H9 (cell line): Measurements from ENCODE around the gene ERICH6B. TPM values are rescaled to one million over a fixed set of nuclear protein-coding genes. Genes with fewer than 3 reads are reported as not detected.

Experiments used
- DNase-seq: peaks from one replicate; pipeline ENCODE4 v3.0.0-alpha.2; 2017
- H2AFZ ChIP-seq: one replicate; pipeline ENCODE4 v1.6.1; 2013; ENCODE audit warnings: mild to moderate bottlenecking, low read length, control low read depth, moderate library complexity
- H2AK5ac ChIP-seq: 2 replicates; pipeline ENCODE4 v1.6.1; 2013; ENCODE audit warnings: low read length, control low read depth, mixed read lengths; ENCODE audit not compliant: insufficient read length
- H2BK120ac ChIP-seq: one replicate; pipeline ENCODE4 v1.6.1; 2013; ENCODE audit warnings: low read depth, mild to moderate bottlenecking, low read length, control low read depth, inconsistent platforms; ENCODE audit not compliant: poor library complexity, severe bottlenecking
- H2BK12ac ChIP-seq: 2 replicates; pipeline ENCODE4 v1.6.1; 2013; ENCODE audit warnings: low read length, control low read depth, mixed read lengths, low read depth; ENCODE audit not compliant: insufficient read length
- H2BK15ac ChIP-seq: 2 replicates; pipeline ENCODE4 v1.6.1; 2013; ENCODE audit warnings: low read depth, low read length, control low read depth
- H2BK20ac ChIP-seq: one replicate; pipeline ENCODE4 v1.6.1; 2013; ENCODE audit warnings: low read depth, mild to moderate bottlenecking, low read length, control low read depth, inconsistent platforms; ENCODE audit not compliant: poor library complexity, severe bottlenecking
- H2BK5ac ChIP-seq: 2 replicates; pipeline ENCODE4 v1.6.1; 2013; ENCODE audit warnings: low read length, control low read depth, mixed read lengths; ENCODE audit not compliant: insufficient read length
- H3K14ac ChIP-seq: 2 replicates; pipeline ENCODE4 v1.6.1; 2013; ENCODE audit warnings: low read length, control low read depth; ENCODE audit not compliant: insufficient read depth
- H3K18ac ChIP-seq: 2 replicates; pipeline ENCODE4 v1.6.1; 2013; ENCODE audit warnings: low read depth, mild to moderate bottlenecking, mixed read lengths, low read length, control low read depth; ENCODE audit not compliant: insufficient read length
- H3K23ac ChIP-seq: 2 replicates; pipeline ENCODE4 v1.6.1; 2013; ENCODE audit warnings: low read length, control low read depth, mixed read lengths, low read depth; ENCODE audit not compliant: insufficient read length
- H3K23me2 ChIP-seq: 2 replicates; pipeline ENCODE4 v1.6.1; 2013; ENCODE audit warnings: low read depth, mild to moderate bottlenecking, mixed read lengths, low read length, control low read depth; ENCODE audit not compliant: insufficient read length, poor library complexity, severe bottlenecking
- H3K27ac ChIP-seq: 2 replicates; pipeline ENCODE4 v1.5.1; 2013; ENCODE audit warnings: low read length, control low read depth, mixed read lengths, low read depth; ENCODE audit not compliant: insufficient read length
- H3K27me3 ChIP-seq: 2 replicates; pipeline ENCODE4 v1.6.1; 2013; ENCODE audit warnings: low read length, control low read depth, inconsistent platforms; ENCODE audit not compliant: insufficient read depth
- H3K4ac ChIP-seq: 2 replicates; pipeline ENCODE4 v1.6.1; 2013; ENCODE audit warnings: low read depth, mild to moderate bottlenecking, control low read depth, inconsistent platforms, low read length, moderate library complexity
- H3K4me1 ChIP-seq: 2 replicates; pipeline ENCODE4 v1.6.1; 2013; ENCODE audit warnings: low read length, control low read depth, inconsistent platforms; ENCODE audit not compliant: insufficient read depth
- H3K4me2 ChIP-seq: 2 replicates; pipeline ENCODE4 v1.6.1; 2013; ENCODE audit warnings: low read length, control low read depth, mixed read lengths; ENCODE audit not compliant: insufficient read length, insufficient read depth
- H3K56ac ChIP-seq: 2 replicates; pipeline ENCODE4 v1.6.1; 2013; ENCODE audit warnings: low read depth, mild to moderate bottlenecking, mixed read lengths, low read length, control low read depth; ENCODE audit not compliant: insufficient read length
- H3K79me1 ChIP-seq: 2 replicates; pipeline ENCODE4 v1.6.1; 2013; ENCODE audit warnings: low read depth, mild to moderate bottlenecking, moderate library complexity, low read length, control low read depth, inconsistent platforms; ENCODE audit not compliant: insufficient read depth, poor library complexity, severe bottlenecking
- H3K79me2 ChIP-seq: 2 replicates; pipeline ENCODE4 v1.6.1; 2013; ENCODE audit warnings: low read length, control low read depth, inconsistent platforms; ENCODE audit not compliant: insufficient read depth
- H3K9ac ChIP-seq: 2 replicates; pipeline ENCODE4 v1.6.1; 2013; ENCODE audit warnings: low read length, control low read depth, mixed read lengths; ENCODE audit not compliant: insufficient read length; ENCODE audit errors: extremely low read depth
- H3K9me3 ChIP-seq: one replicate; pipeline ENCODE4 v1.6.1; 2013; ENCODE audit warnings: low read depth, low read length, inconsistent platforms; ENCODE audit not compliant: control insufficient read depth
- H3T11ph ChIP-seq: one replicate; pipeline ENCODE4 v1.6.1; 2013; ENCODE audit warnings: mild to moderate bottlenecking, low read length, control low read depth, inconsistent platforms
- H4K20me1 ChIP-seq: one replicate; pipeline ENCODE4 v1.6.1; 2013; ENCODE audit not compliant: control insufficient read depth, insufficient read length, insufficient read depth
- H4K5ac ChIP-seq: 2 replicates; pipeline ENCODE4 v1.6.1; 2013; ENCODE audit warnings: low read depth, mild to moderate bottlenecking, mixed read lengths, low read length, control low read depth; ENCODE audit not compliant: insufficient read length
- H4K8ac ChIP-seq: replicated peaks from 2 replicates; pipeline ENCODE4 v1.6.1; 2013; ENCODE audit warnings: low read length, control low read depth, mixed read lengths, low read depth; ENCODE audit not compliant: insufficient read length
- H4K91ac ChIP-seq: 2 replicates; pipeline ENCODE4 v1.6.1; 2013; ENCODE audit warnings: low read depth, mild to moderate bottlenecking, moderate library complexity, mixed read lengths, low read length, control low read depth; ENCODE audit not compliant: insufficient read length
- H3K27ac Mint-ChIP-seq, 3 experiments: 2 replicates in 2 of 3; 3 replicates in 1 of 3; pipeline ENCODE4 v1.8.0; 2020 to 2021; ENCODE audit warnings: mixed read lengths in 3 of 3, mild to moderate bottlenecking in 1 of 3, moderate library complexity in 1 of 3
- H3K27me3 Mint-ChIP-seq: 2 replicates; pipeline ENCODE4 v1.8.0; 2021; ENCODE audit warnings: low read depth, mild to moderate bottlenecking, moderate library complexity, mixed read lengths
- H3K36me3 Mint-ChIP-seq, 3 experiments: 2 replicates in 2 of 3; 3 replicates in 1 of 3; pipeline ENCODE4 v1.8.0; 2020 to 2021; ENCODE audit warnings: low read depth in 3 of 3, mixed read lengths in 3 of 3; ENCODE audit not compliant: insufficient read depth in 1 of 3
- H3K4me1 Mint-ChIP-seq, 2 experiments: 2 replicates each; pipeline ENCODE4 v1.8.0; 2020; ENCODE audit warnings: mixed read lengths in 2 of 2
- H3K4me3 Mint-ChIP-seq, 2 experiments: 2 replicates in 1 of 2; 3 replicates in 1 of 2; pipeline ENCODE4 v1.8.0; 2020 to 2021; ENCODE audit warnings: mild to moderate bottlenecking in 2 of 2, mixed read lengths in 2 of 2, moderate library complexity in 1 of 2
- H3K9me3 Mint-ChIP-seq, 2 experiments: 2 replicates in 1 of 2; 3 replicates in 1 of 2; pipeline ENCODE4 v1.8.0; 2020; ENCODE audit warnings: mild to moderate bottlenecking in 2 of 2, mixed read lengths in 2 of 2, moderate library complexity in 1 of 2
- CTCF ChIP-seq: fragments of 200-600 bp; sonication (generic); conservative IDR thresholded peaks from 3 replicates; pipeline ENCODE4 v1.8.0; 2021; ENCODE audit warnings: antibody characterized with exemption, mild to moderate bottlenecking
- WGBS: extraction: QIAGEN DNeasy Blood & Tissue Kit; methylation state at CpG from one replicate; pipeline ENCODE4 v1.1.7; 2013; ENCODE audit warnings: missing lambda C conversion rate, low lambda C conversion rate, mixed read lengths; ENCODE audit not compliant: insufficient read length; ENCODE audit errors: extremely low coverage; 5-methylcytosine and 5-hydroxymethylcytosine counted together
- total RNA-seq: library from RNA; stranded (reverse); gene quantifications from 2 replicates; pipeline ENCODE4 v1.2.1, GENCODE V29; 2021

Gene ERICH6B
- total RNA-seq, 1 experiment from 2014 or later = not detected

DNA sequence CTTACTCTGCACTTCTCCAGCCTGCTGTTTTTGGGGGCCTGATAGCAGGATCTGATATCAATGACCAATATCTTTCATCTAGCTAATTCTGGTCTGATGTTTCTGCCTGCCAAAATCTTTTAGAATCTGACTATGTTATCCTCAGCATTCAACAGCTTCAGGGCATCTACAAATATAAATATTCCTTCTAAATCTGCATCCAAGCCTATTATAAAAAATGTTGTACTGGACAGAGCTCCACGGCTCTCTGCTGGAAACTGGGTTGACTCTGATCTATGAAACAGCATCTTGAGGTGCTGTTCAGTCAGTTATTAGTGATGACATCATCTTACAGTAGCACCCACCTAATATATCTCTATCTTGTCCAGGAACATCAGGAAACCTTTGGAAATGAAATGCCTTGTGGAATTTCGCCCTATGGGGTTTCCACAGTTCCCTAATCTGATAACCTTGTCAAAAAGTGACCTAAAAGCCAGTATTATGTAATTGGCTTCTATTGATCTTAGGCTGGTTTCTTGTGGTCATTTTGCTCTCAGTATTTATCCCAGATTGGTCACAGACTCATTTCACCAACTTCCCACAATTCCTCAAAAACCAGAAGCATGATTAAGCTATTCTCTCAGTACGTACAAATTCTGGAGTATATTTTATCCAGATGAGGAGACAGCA lies 33.0 kb downstream of the ERICH6B start:
- Histone ChIP-seq H3K18ac (no peak overlapping the region), H3K4ac (no peak overlapping the region), H3K23me2 (no peaks in the 10 kb centered on the region), H4K20me1 (no peaks in the 10 kb centered on the region), H2BK12ac (no peak overlapping the region), H3K56ac (no peak overlapping the region), H2AK5ac (no peak overlapping the region), H3K14ac (no peak overlapping the region), H3T11ph (no peak overlapping the region), H2BK120ac (no peak overlapping the region), H2AFZ (no peak overlapping the region), H3K79me1 (no peaks in the 10 kb centered on the region), H3K4me2 (no peak overlapping the region), H2BK20ac (no peak overlapping the region), H2BK5ac (no peak overlapping the region), H3K27me3 (no peaks in the 10 kb centered on the region; the same call in 1 of the 2 replicates), H3K9me3 (no peaks in the 10 kb centered on the region), H3K79me2 (no peaks in the 10 kb centered on the region), H3K27ac (no peak overlapping the region), H3K23ac (no peak overlapping the region), H4K91ac (no peak overlapping the region), H4K5ac (no peak overlapping the region), H4K8ac (no peak overlapping the region), H3K4me1 (no peaks in the 10 kb centered on the region; the same call in 1 of the 2 replicates), H2BK15ac (no peak overlapping the region), H3K9ac (no peak overlapping the region)
- DNase-seq = no peak
- no CpG with 5 or more reads among the region's 3 CpGs for WGBS
- peaks cover 40% of the 10 kb centered on the region for H3K27me3 Mint-ChIP-seq
- H3K36me3 Mint-ChIP-seq = no peaks in the 10 kb centered on the region
- no peak overlapping the region for H3K4me3 Mint-ChIP-seq
- no peaks in the 10 kb centered on the region for H3K9me3 Mint-ChIP-seq
- TF ChIP-seq CTCF = no peak
- peaks cover 6 to 7% of the 10 kb centered on the region in 2 experiments for H3K4me1 Mint-ChIP-seq
- H3K27ac Mint-ChIP-seq = no peak overlapping the region
